ENCODE results near the gene GSTP1.
"Not testable (repeated sequence)": the region's sequence is repeated elsewhere in the genome, so short reads cannot be mapped to it uniquely, and the experiment has no call there.

GSTP1 gene

GRCh38 chr11:67596753-67597300, 13.2 kb downstream of the GSTP1 start:
- Mint-ChIP-seq H3K36me3 (peaks cover 2 to 3% of the 10 kb centered on the region in 2 donors), H3K27me3 (peaks cover 0 to 7% of the 10 kb centered on the region in 2 donors), H3K9me3 (peaks cover 0 to 2% of the 10 kb centered on the region in 2 donors), H3K4me3 (no peak overlapping the region), H3K27ac (no peak overlapping the region), H3K4me1 (peaks cover 9 to 17% of the 10 kb centered on the region in 2 donors)
- ATAC-seq (replicated peaks) (no peak), DNase-seq (no peak)

- ATAC-seq (replicated peaks); H3K27me3 Mint-ChIP-seq; H3K36me3 Mint-ChIP-seq; DNase-seq; H3K9me3 Mint-ChIP-seq; H3K27ac Mint-ChIP-seq; H3K4me3 Mint-ChIP-seq: not testable (repeated sequence)
- H3K4me1 Mint-ChIP-seq, result peaks cover 9 to 17% of the 10 kb centered on the region in 2 donors
These were observed 13.8 kb downstream of the GSTP1 start for GRCh38 chr11:67597458-67597857.

GRCh38 chr11:67597963-67598362, 14.4 kb downstream of the GSTP1 start:
- H3K4me3 Mint-ChIP-seq; DNase-seq; ATAC-seq (replicated peaks); H3K27me3 Mint-ChIP-seq; H3K36me3 Mint-ChIP-seq; H3K9me3 Mint-ChIP-seq: not testable (repeated sequence)
- Mint-ChIP-seq H3K27ac (peak overlapping the region; percentile 5), H3K4me1 (peaks cover 9 to 17% of the 10 kb centered on the region in 2 donors)

GRCh38 chr11:67599149-67599548, 15.5 kb downstream of the GSTP1 start:
- ATAC-seq (replicated peaks), result no peak
- H3K9me3 Mint-ChIP-seq, result peaks cover 0 to 2% of the 10 kb centered on the region in 2 donors
- DNase-seq, result no peak
- H3K4me1 Mint-ChIP-seq, result peaks cover 9 to 17% of the 10 kb centered on the region in 2 donors
- H3K27me3 Mint-ChIP-seq, result peaks cover 5 to 9% of the 10 kb centered on the region in 2 donors
- H3K27ac Mint-ChIP-seq, result no peak overlapping the region
- no peak overlapping the region for H3K4me3 Mint-ChIP-seq
- H3K36me3 Mint-ChIP-seq, result peaks cover 2 to 3% of the 10 kb centered on the region in 2 donors

- ATAC-seq (replicated peaks) (peak; percentile 67 to 69), DNase-seq (no peak)
- no peak overlapping the region for H3K27ac Mint-ChIP-seq
- peaks cover 16 to 17% of the 10 kb centered on the region in 2 donors for H3K27me3 Mint-ChIP-seq
- peaks cover 0 to 2% of the 10 kb centered on the region in 2 donors for H3K9me3 Mint-ChIP-seq
- no peak overlapping the region for H3K4me3 Mint-ChIP-seq
- H3K36me3 Mint-ChIP-seq, result peaks cover 2 to 3% of the 10 kb centered on the region in 2 donors
- peaks cover 9 to 20% of the 10 kb centered on the region in 2 donors for H3K4me1 Mint-ChIP-seq
These were observed 16.9 kb downstream of the GSTP1 start for GRCh38 chr11:67600324-67601029.

- peaks cover 12 to 25% of the 10 kb centered on the region in 2 donors for H3K4me1 Mint-ChIP-seq
- H3K36me3 Mint-ChIP-seq, result peaks cover 2 to 3% of the 10 kb centered on the region in 2 donors
- ATAC-seq (replicated peaks) (no peak), DNase-seq (no peak)
- H3K27me3 Mint-ChIP-seq, result peaks cover 17 to 19% of the 10 kb centered on the region in 2 donors
- H3K4me3 Mint-ChIP-seq, result no peak overlapping the region
- no peak overlapping the region for H3K27ac Mint-ChIP-seq
- peaks cover 0 to 2% of the 10 kb centered on the region in 2 donors for H3K9me3 Mint-ChIP-seq
These were observed 17.5 kb downstream of the GSTP1 start for GRCh38 chr11:67601098-67601497.

GRCh38 chr11:67604119-67604518, 20.5 kb downstream of the GSTP1 start:
- DNase-seq; H3K9me3 Mint-ChIP-seq; H3K27ac Mint-ChIP-seq; ATAC-seq (replicated peaks): not testable (repeated sequence)
- Mint-ChIP-seq H3K4me1 (peaks cover 21 to 46% of the 10 kb centered on the region in 2 donors), H3K27me3 (peaks cover 17 to 19% of the 10 kb centered on the region in 2 donors), H3K36me3 (peaks cover 9 to 10% of the 10 kb centered on the region in 2 donors), H3K4me3 (peak overlapping the region in 1 of 2 donors; percentile 60)

GRCh38 chr11:67604815-67605214, 21.2 kb downstream of the GSTP1 start:
- ATAC-seq (replicated peaks) (no peak), DNase-seq (no peak)
- peaks cover 17 to 19% of the 10 kb centered on the region in 2 donors for H3K27me3 Mint-ChIP-seq
- H3K27ac Mint-ChIP-seq, result no peak overlapping the region
- H3K36me3 Mint-ChIP-seq, result peaks cover 10 to 13% of the 10 kb centered on the region in 2 donors
- H3K4me3 Mint-ChIP-seq, result peak overlapping the region in 1 of 2 donors; percentile 60
- H3K4me1 Mint-ChIP-seq, result peaks cover 23 to 47% of the 10 kb centered on the region in 2 donors
- no peaks in the 10 kb centered on the region for H3K9me3 Mint-ChIP-seq

GRCh38 chr11:67605231-67606011, 21.8 kb downstream of the GSTP1 start:
- peak overlapping the region; percentile 71 to 76 for H3K4me3 Mint-ChIP-seq
- peaks cover 15 to 17% of the 10 kb centered on the region in 2 donors for H3K36me3 Mint-ChIP-seq
- no peaks in the 10 kb centered on the region for H3K9me3 Mint-ChIP-seq
- peaks cover 17 to 19% of the 10 kb centered on the region in 2 donors for H3K27me3 Mint-ChIP-seq
- H3K27ac Mint-ChIP-seq, result peak overlapping the region; percentile 77
- peaks cover 21 to 41% of the 10 kb centered on the region in 2 donors for H3K4me1 Mint-ChIP-seq
- ATAC-seq (replicated peaks), result no peak
- DNase-seq, result no peak

- DNase-seq (no peak), ATAC-seq (replicated peaks) (no peak)
- Mint-ChIP-seq H3K9me3 (no peaks in the 10 kb centered on the region), H3K27me3 (peaks cover 10 to 19% of the 10 kb centered on the region in 2 donors), H3K4me3 (peak overlapping the region; percentile 94), H3K27ac (peak overlapping the region; percentile 91), H3K4me1 (peaks cover 16 to 34% of the 10 kb centered on the region in 2 donors), H3K36me3 (peaks cover 21 to 24% of the 10 kb centered on the region in 2 donors)
These were observed 22.5 kb downstream of the GSTP1 start for GRCh38 chr11:67606093-67606491.

- ATAC-seq (replicated peaks), result peak; percentile 99 to 100
- peak; percentile 94 for DNase-seq
- Mint-ChIP-seq H3K4me3 (peak within 1 kb of the TSS; percentile 94), H3K4me1 (peaks cover 16 to 34% of the 10 kb centered on the region in 2 donors), H3K27ac (peak within 1 kb of the TSS; percentile 91), H3K9me3 (no peaks in the 10 kb centered on the region), H3K36me3 (peaks cover 25 to 28% of the 10 kb centered on the region in 2 donors), H3K27me3 (peaks cover 10 to 19% of the 10 kb centered on the region in 2 donors)
These were observed 23.1 kb downstream of the GSTP1 start, which contains the start of gene NDUFV1 for GRCh38 chr11:67606492-67607295. Gene NDUFV1 (plus strand): TSS chr11:67606936. CDS start chr11:67607005, 69 bp downstream.

- Mint-ChIP-seq H3K27me3 (peaks cover 10 to 19% of the 10 kb centered on the region in 2 donors), H3K36me3 (peaks cover 31 to 36% of the 10 kb centered on the region in 2 donors), H3K27ac (peak overlapping the region; percentile 91), H3K4me1 (peaks cover 18 to 42% of the 10 kb centered on the region in 2 donors), H3K9me3 (no peaks in the 10 kb centered on the region), H3K4me3 (peak overlapping the region; percentile 94)
- no peak for ATAC-seq (replicated peaks)
- DNase-seq, result no peak
These were observed 23.9 kb downstream of the GSTP1 start for GRCh38 chr11:67607507-67607906.

- H3K4me1 Mint-ChIP-seq, result peaks cover 24 to 52% of the 10 kb centered on the region in 2 donors
- peak overlapping the region; percentile 47 for H3K27ac Mint-ChIP-seq
- no peaks in the 10 kb centered on the region for H3K9me3 Mint-ChIP-seq
- ATAC-seq (replicated peaks) (no peak), DNase-seq (no peak)
- peaks cover 38 to 46% of the 10 kb centered on the region in 2 donors for H3K36me3 Mint-ChIP-seq
- H3K27me3 Mint-ChIP-seq, result peaks cover 10 to 16% of the 10 kb centered on the region in 2 donors
- H3K4me3 Mint-ChIP-seq, result peak overlapping the region; percentile 94
These were observed 24.9 kb downstream of the GSTP1 start for GRCh38 chr11:67608486-67608885.
